GM23338 (cell line): ENCODE measurements around the gene RGS7. TPM values are rescaled to one million over a fixed set of nuclear protein-coding genes. Genes with fewer than 3 reads are reported as not detected.

Experiments used
- ATAC-seq: fragments of 200-7000 bp; cut with Tn5 transposase; 3 replicates; pipeline ENCODE4 v1.9.1; 2020
- DNase-seq: peaks from one replicate; pipeline ENCODE4 v3.0.0-alpha.2; 2015; ENCODE audit warnings: low spot score
- H2AFZ ChIP-seq: fragments of 200-600 bp; sonication (generic); 2 replicates; pipeline ENCODE4 v1.8.0; 2016; ENCODE audit warnings: antibody characterized with exemption, mild to moderate bottlenecking, moderate library complexity
- H3F3A ChIP-seq: fragments of 200-600 bp; sonication (generic); replicated peaks from 2 replicates; pipeline ENCODE4 v1.8.0; 2017; ENCODE audit warnings: antibody characterized with exemption, mixed run types, low read depth
- H3K27ac ChIP-seq: fragments of 200-600 bp; sonication (generic); 2 replicates; pipeline ENCODE4 v1.6.1; 2016; ENCODE audit warnings: low read depth
- H3K27me3 ChIP-seq: fragments of 200-600 bp; sonication (generic); 2 replicates; pipeline ENCODE4 v1.8.0; 2016; ENCODE audit warnings: mild to moderate bottlenecking, mixed run types, moderate library complexity; ENCODE audit not compliant: insufficient read depth
- H3K36me3 ChIP-seq: fragments of 200-600 bp; sonication (generic); 2 replicates; pipeline ENCODE4 v1.8.0; 2016; ENCODE audit warnings: mild to moderate bottlenecking; ENCODE audit not compliant: insufficient read depth
- H3K4me1 ChIP-seq: fragments of 200-600 bp; sonication (generic); 2 replicates; pipeline ENCODE4 v1.8.0; 2016; ENCODE audit warnings: mild to moderate bottlenecking, moderate library complexity; ENCODE audit not compliant: insufficient read depth
- H3K4me2 ChIP-seq: fragments of 200-600 bp; sonication (generic); 2 replicates; pipeline ENCODE4 v1.7.1; 2017; ENCODE audit warnings: mixed run types
- H3K4me3 ChIP-seq: fragments of 200-600 bp; sonication (generic); 2 replicates; pipeline ENCODE4 v1.6.1; 2016; ENCODE audit warnings: mixed run types
- H3K79me2 ChIP-seq: fragments of 200-600 bp; sonication (generic); replicated peaks from 2 replicates; pipeline ENCODE4 v1.8.0; 2017; ENCODE audit warnings: mild to moderate bottlenecking; ENCODE audit not compliant: insufficient read depth
- H3K9me2 ChIP-seq: fragments of 200-600 bp; sonication (generic); 2 replicates; pipeline ENCODE4 v1.8.0; 2017; ENCODE audit not compliant: insufficient read depth
- H4K20me1 ChIP-seq: fragments of 200-600 bp; sonication (generic); replicated peaks from 2 replicates; pipeline ENCODE4 v1.8.0; 2017; ENCODE audit warnings: mild to moderate bottlenecking; ENCODE audit not compliant: insufficient read depth
- H3K27ac Mint-ChIP-seq: 2 replicates; pipeline ENCODE4 v1.8.0; 2020; ENCODE audit warnings: inconsistent platforms, mild to moderate bottlenecking, moderate library complexity, mixed read lengths
- H3K27me3 Mint-ChIP-seq: 3 replicates; pipeline ENCODE4 v1.8.0; 2022; ENCODE audit warnings: low read depth, mild to moderate bottlenecking, moderate library complexity, mixed read lengths, inconsistent platforms; ENCODE audit not compliant: insufficient read depth, poor library complexity
- H3K36me3 Mint-ChIP-seq: 3 replicates; pipeline ENCODE4 v1.8.0; 2021; ENCODE audit warnings: low read depth, mild to moderate bottlenecking, inconsistent platforms, moderate library complexity, mixed read lengths
- H3K4me1 Mint-ChIP-seq: 3 replicates; pipeline ENCODE4 v1.8.0; 2020; ENCODE audit warnings: mild to moderate bottlenecking, inconsistent platforms, mixed read lengths
- H3K4me3 Mint-ChIP-seq: 3 replicates; pipeline ENCODE4 v1.8.0; 2021; ENCODE audit warnings: moderate library complexity, mild to moderate bottlenecking, inconsistent platforms, mixed read lengths
- H3K9me3 Mint-ChIP-seq: 3 replicates; pipeline ENCODE4 v1.8.0; 2020; ENCODE audit warnings: moderate library complexity, mild to moderate bottlenecking, inconsistent platforms, mixed read lengths
- CREB1 ChIP-seq: fragments of 250-450 bp; sonication (Bioruptor Pico); IDR thresholded peaks from 2 replicates; pipeline ENCODE4 v1.5.0; 2020; ENCODE audit warnings: low read depth, mild to moderate bottlenecking, moderate library complexity
- CTCF ChIP-seq, 2 experiments: fragments of 200-600 bp in 1 of 2; sonication (generic) in 1 of 2; conservative IDR thresholded peaks; 2 replicates each; pipeline versions ENCODE4 v1.5.1 to v1.6.1; 2016 to 2017; ENCODE audit warnings: antibody characterized with exemption in 2 of 2, low read depth in 2 of 2, mild to moderate bottlenecking in 2 of 2, moderate library complexity in 1 of 2
- ETS1 ChIP-seq: IDR thresholded peaks from 2 replicates; pipeline ENCODE4 v1.6.1; 2016; ENCODE audit warnings: antibody characterized with exemption
- EZH2 ChIP-seq: fragments of 200-600 bp; sonication (generic); IDR thresholded peaks from one replicate; pipeline ENCODE4 v1.8.0; 2017; ENCODE audit warnings: antibody characterized with exemption, mild to moderate bottlenecking, low read depth; ENCODE audit not compliant: unreplicated experiment
- EZH2phosphoT487 ChIP-seq: fragments of 200-600 bp; sonication (generic); IDR thresholded peaks from one replicate; pipeline ENCODE4 v1.8.1; 2018; ENCODE audit warnings: antibody characterized with exemption; ENCODE audit not compliant: unreplicated experiment
- JUNB ChIP-seq: IDR thresholded peaks from one replicate; pipeline ENCODE4 v1.6.1; 2016; ENCODE audit warnings: antibody characterized with exemption; ENCODE audit not compliant: unreplicated experiment
- NANOG ChIP-seq: IDR thresholded peaks from 2 replicates; pipeline ENCODE4 v1.6.1; 2016; ENCODE audit warnings: antibody characterized with exemption, borderline replicate concordance
- POLR2AphosphoS5 ChIP-seq: IDR thresholded peaks from 2 replicates; pipeline ENCODE4 v1.6.1; 2016; ENCODE audit warnings: antibody characterized with exemption, low read depth
- REST ChIP-seq: IDR thresholded peaks from one replicate; pipeline ENCODE4 v1.6.1; 2018; ENCODE audit warnings: antibody characterized with exemption; ENCODE audit not compliant: unreplicated experiment
- STAT1 ChIP-seq: IDR thresholded peaks from one replicate; pipeline ENCODE4 v1.6.1; 2016; ENCODE audit warnings: antibody characterized with exemption; ENCODE audit not compliant: unreplicated experiment
- ZNF114 ChIP-seq: fragments of 250-450 bp; sonication (Bioruptor Pico); IDR thresholded peaks from 2 replicates; pipeline ENCODE4 v1.5.0; 2020; ENCODE audit warnings: mild to moderate bottlenecking, moderate library complexity
- ZNF331 ChIP-seq: fragments of 250-450 bp; sonication (Bioruptor Pico); IDR thresholded peaks from 2 replicates; pipeline ENCODE4 v1.5.0; 2020; ENCODE audit warnings: low read depth, mild to moderate bottlenecking, moderate library complexity
- ZNF462 ChIP-seq: fragments of 250-450 bp; sonication (Bioruptor Pico); IDR thresholded peaks from 2 replicates; pipeline ENCODE4 v1.5.0; 2020; ENCODE audit warnings: mild to moderate bottlenecking, moderate library complexity
- polyA plus RNA-seq: library from polyadenylated mRNA; unstranded; fragments of >200 nt; fragmentation: Nextera tagmentation; extraction: Ambion mirVana; gene quantifications from 2 replicates; pipeline ENCODE4 v1.2.1, GENCODE V29; 2016
- total RNA-seq: library from RNA; depleted of rRNA; stranded (reverse); fragments of >200 nt; shearing (Covaris generic); gene quantifications from 2 replicates; pipeline ENCODE4 v1.2.3, GENCODE V29; 2014

Gene RGS7
- total and polyA plus RNA-seq, 2 experiments from 2014 or later: 2.0 to 2.2 TPM

- Mint-ChIP-seq H3K4me3 (no peak overlapping the region), H3K27me3 (peaks cover 1% of the 10 kb centered on the region), H3K36me3 (peaks cover 7% of the 10 kb centered on the region; the same call in 1 of the 3 replicates), H3K4me1 (peaks cover 25% of the 10 kb centered on the region), H3K27ac (no peak overlapping the region), H3K9me3 (no peaks in the 10 kb centered on the region; the same call in 2 of the 3 replicates)
- H3K9me2 ChIP-seq: 0 out of 2 replicates have a peak, but pooled peaks cover 9% of the 10 kb centered on the region
- H2AFZ ChIP-seq: no peak overlapping the region
- TF ChIP-seq EZH2 (no peak), STAT1 (no peak), JUNB (no peak), ZNF462 (CRISPR knock-in tag) (no peak), CREB1 (CRISPR knock-in tag) (no peak), NANOG (no peak), POLR2AphosphoS5 (no peak), REST (no peak), ZNF114 (no peak), ZNF331 (no peak), EZH2phosphoT487 (no peak), CTCF (conservative IDR thresholded peaks at IDR 0.05; ENCODE audit: low read depth in 2 of 2) (no peak), ETS1 (no peak)
- H3K27ac ChIP-seq: no peak overlapping the region
- no peaks in the 10 kb centered on the region for H4K20me1 ChIP-seq
- H3K4me3 ChIP-seq: no peak overlapping the region
- no peaks in the 10 kb centered on the region; the same call in 1 of the 2 replicates for H3K36me3 ChIP-seq
- H3K4me2 ChIP-seq: no peak overlapping the region
- H3K79me2 ChIP-seq: no peaks in the 10 kb centered on the region
- DNase-seq: no peak
- peaks cover 25% of the 10 kb centered on the region for H3K4me1 ChIP-seq
- no peaks in the 10 kb centered on the region; the same call in 1 of the 2 replicates for H3F3A ChIP-seq
- ATAC-seq: no peak
- H3K27me3 ChIP-seq: no peaks in the 10 kb centered on the region
These were observed 190.4 kb downstream of the RGS7 start for GRCh38 chr1:241166625-241167024.
